WTC11 (cell line): ENCODE measurements around the gene PSMA1.

ENCODE experiments used
- IRF2 ChIP-seq: sonication (generic); formaldehyde crosslinking; IDR thresholded peaks from 2 replicates; pipeline ENCODE4 v1.8.0; 2022; ENCODE audit warnings: low read depth, missing genetic modification reagents, borderline replicate concordance
- SP1 ChIP-seq: sonication (generic); formaldehyde crosslinking; conservative IDR thresholded peaks from 2 replicates; pipeline ENCODE4 v1.8.1; 2022; ENCODE audit warnings: missing genetic modification reagents
- TF ChIP-seq, protein P1 (sequence below): sonication (generic); formaldehyde crosslinking; IDR thresholded peaks from 2 replicates; pipeline ENCODE4 v1.8.0; 2022; ENCODE audit warnings: mild to moderate bottlenecking, missing genetic modification reagents
- TF ChIP-seq, protein P2 (sequence below): fragments of 200-600 bp; IDR thresholded peaks from 2 replicates; pipeline ENCODE4 v1.8.0; 2022; ENCODE audit warnings: antibody characterized with exemption

DNA sequence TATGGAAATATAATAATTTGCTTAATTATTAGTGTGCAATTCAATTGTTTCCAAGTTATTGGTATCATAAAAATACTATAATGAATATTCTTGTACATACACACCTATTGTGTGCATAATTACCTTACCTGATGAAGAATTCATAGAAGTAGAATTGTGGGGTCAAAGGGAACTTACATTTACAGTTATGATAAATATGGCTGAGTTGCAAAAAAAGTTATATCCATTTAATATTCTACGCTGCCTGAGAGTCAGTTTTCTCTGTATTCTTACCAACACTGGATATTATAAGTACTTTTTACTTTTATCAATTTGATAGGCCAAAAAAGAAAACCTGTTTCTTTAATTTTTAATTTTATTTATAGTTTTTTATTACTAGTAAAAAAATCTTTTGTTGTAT, 2.1 kb upstream of the PSMA1 start:
- TF ChIP-seq, protein P1, sequence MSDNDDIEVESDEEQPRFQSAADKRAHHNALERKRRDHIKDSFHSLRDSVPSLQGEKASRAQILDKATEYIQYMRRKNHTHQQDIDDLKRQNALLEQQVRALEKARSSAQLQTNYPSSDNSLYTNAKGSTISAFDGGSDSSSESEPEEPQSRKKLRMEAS: no peak
- TF ChIP-seq SP1 (CRISPR knock-in tag): no peak
- no peak for TF ChIP-seq IRF2 (CRISPR knock-in tag)
- TF ChIP-seq, protein P2, sequence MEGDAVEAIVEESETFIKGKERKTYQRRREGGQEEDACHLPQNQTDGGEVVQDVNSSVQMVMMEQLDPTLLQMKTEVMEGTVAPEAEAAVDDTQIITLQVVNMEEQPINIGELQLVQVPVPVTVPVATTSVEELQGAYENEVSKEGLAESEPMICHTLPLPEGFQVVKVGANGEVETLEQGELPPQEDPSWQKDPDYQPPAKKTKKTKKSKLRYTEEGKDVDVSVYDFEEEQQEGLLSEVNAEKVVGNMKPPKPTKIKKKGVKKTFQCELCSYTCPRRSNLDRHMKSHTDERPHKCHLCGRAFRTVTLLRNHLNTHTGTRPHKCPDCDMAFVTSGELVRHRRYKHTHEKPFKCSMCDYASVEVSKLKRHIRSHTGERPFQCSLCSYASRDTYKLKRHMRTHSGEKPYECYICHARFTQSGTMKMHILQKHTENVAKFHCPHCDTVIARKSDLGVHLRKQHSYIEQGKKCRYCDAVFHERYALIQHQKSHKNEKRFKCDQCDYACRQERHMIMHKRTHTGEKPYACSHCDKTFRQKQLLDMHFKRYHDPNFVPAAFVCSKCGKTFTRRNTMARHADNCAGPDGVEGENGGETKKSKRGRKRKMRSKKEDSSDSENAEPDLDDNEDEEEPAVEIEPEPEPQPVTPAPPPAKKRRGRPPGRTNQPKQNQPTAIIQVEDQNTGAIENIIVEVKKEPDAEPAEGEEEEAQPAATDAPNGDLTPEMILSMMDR: no peak
